ENCODE results near the gene TOX3. TPM values are rescaled to one million over a fixed set of nuclear protein-coding genes. Genes with fewer than 3 reads are reported as not detected.
A peak's percentile ranks its signal among the peaks of the same experiment; 100 is the strongest.

Gene TOX3
- total and polyA plus RNA-seq, 2 of the 13 experiments (the other 11 are each of a cell fraction or from before 2014, with no cell fraction given) = 14.5 to 98.6 TPM

GRCh38 chr16:52389045-52389444, 157.9 kb downstream of the TOX3 start (continued):
- TF ChIP-seq ZGPAT (CRISPR knock-in tag; IDR thresholded peaks at IDR 0.05) = 0 out of 2 replicates have a peak, but pooled peaks have one; percentile 18
- TF ChIP-seq GFI1 (CRISPR knock-in tag; IDR thresholded peaks at IDR 0.05; ENCODE audit: borderline replicate concordance) = no peak
